ENCODE results near the gene FOXA2.
A peak's percentile ranks its signal among the peaks of the same experiment; 100 is the strongest.
"Not testable (repeated sequence)": the region's sequence is repeated elsewhere in the genome, so short reads cannot be mapped to it uniquely, and the experiment has no call there.

The FOXA2 gene

DNA sequence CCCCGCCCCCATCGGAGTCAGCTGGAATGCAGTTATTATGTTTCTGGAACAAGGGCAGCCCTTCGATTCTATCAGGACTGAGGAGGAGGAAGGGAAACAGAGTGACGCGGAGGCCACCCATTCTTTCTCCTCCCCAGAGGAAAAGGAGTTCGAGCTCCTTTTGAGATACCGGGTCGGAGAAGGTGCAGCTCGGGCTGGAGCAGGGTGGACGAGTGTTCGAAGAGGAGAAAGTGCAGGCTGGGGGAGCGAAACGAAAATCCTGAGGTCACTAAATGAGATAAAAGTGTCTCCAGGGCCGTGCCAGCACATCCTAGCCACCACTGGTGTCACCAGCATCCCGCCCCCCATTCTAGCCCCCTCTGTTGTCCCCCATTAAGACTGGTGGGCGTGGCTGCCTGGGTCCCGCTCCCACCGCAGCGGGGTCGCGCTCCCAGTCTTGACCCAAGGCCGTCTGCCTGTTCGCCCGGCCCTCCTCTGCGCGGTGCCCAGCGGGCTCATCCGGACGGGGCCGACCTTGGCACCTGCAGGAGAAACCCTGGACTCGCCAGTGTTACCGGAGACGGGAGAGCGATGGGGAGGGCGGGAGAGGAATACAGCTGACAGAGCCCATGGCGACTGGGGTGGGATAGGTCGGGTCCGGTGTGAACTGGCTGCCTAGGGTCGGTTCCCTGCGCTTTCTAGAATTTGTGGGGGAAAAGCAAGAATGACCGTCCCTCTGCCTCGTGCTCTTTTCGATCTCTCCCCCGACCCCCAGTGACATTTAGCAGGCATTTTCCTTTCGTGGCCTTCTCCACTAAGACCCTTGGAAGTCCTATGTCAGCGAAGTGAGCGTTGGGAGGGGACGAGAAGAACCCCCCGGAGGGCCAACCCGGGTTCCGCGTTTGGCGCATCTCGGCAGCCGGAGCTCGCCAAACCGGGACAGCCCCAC lies 16.2 kb downstream of the FOXA2 start:
- no peak for DNase-seq

DNA sequence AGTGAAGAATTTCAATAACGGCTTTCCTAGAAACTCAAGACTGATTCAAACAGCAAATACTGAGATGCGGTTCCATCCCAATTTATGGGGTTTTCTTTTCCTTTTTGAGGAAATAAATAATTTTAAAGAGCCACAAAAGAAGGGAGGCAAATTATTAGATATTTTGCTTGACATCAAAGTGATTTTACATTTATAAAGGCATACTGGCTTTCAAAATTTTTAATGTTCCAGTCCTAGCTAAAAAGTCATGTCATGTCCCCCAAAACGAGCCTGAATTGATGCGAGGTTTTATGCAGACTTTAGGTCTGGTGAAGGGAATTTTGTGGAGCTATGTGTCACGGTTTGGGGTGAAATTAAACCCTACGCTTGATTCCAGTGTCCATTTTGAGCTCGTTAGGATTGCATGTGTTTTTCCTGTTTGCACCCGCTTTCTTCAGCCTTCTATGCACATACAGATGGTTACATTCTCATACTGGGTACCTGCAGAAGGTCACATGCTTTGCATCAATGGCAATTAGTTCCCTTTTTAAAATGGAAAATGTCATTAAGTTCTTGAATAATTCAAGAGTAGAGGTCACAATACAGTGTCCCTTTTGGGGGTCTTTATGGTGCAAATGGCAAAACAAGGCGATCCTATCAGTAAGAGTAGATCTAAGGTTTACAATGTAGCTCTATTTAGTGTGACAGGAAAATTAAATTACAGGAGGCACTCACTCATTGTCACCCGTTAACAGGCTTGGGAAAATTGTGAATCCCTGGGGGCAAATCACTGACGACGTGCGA lies 17.3 kb downstream of the FOXA2 start:
- no peak for DNase-seq

DNA sequence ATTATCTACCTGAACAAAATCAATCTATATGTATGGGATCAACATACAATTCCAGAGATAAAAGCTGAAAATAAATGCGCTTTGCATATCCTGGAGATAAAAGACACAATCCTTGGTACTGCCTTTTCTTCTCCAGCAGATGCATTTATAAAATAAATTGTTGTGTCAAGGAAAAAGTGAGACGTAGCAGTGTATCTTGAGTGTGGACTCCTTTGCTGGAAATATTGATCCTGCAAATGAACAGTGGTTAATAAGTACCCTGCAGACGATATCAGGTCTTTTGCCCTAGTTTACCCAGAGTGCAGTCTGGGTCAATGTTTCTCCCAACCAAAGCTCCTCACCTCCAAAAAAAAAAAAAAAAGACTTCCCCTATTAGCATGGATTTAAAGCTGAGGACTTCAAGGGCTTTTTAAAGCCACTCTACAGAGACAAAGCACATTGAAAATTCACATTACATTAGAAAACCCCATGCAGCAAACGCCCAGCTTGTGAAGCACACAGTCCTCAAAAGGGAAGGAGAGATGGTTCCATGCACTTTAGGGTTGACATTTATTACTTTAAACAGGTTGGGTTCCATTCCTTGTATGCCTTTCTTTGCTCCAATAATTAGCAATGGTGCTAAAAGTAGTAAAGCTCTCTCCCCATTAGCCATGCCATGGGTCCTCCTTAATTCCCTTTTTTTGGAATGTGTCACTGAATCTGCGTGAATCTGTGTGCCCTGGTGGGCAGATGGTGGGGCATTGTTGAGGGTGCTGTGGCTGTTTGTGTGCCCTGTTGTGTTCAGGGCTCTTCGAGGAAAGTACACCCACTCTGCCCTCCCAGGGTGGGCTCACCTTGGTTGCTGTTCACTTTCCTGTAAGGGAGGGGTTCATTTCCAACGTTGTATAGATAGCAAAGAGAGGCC lies 21.1 kb downstream of the FOXA2 start:
- no peak for DNase-seq

DNA sequence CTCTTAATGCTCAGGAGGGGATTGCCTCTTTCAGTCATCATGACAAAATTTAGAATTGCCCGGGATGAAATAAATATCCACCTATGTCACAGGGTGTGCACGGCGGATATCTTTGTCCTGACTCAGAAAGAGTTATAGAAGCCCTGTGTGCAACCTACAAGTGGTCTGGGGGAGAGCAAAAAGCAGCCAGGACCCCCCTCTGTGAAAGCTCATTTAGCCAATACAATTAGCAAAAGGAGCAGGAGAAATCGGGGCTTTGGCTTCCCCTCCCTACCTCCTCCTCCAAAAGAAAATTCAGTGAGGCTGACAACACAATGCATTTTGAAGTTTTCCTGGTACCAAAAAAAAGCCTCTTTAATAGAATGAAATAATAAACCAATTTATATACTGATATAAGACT lies 21.8 kb downstream of the FOXA2 start:
- no peak for DNase-seq

DNA sequence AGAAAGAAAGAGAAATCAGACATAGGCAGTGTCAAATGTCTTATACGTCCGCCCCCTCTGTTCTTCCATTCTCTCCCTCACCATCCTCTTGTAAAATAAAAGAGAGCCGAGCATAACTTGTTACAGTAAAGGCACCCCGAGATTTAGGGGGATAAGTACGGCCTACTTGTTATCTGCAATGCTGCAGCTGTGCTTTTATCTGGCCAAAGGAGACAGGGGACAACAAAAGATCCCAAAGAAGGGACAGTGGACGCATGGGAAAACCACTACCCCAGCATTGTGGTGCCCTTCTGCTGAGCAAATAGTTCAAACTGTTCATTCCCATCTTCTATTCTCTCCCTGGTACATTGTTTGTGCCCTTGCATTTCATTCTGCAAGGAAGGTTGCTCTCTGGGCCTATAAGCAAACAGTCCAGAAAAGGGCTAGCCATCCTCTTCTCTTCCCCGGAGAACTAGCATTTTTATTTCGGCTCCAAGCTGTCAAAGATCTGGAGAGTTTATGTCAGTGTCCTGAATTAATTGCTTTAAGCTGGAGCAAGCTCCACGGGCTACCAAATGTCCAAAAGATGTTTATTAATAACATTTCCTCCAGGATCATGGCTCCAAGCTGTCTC lies 22.3 kb downstream of the FOXA2 start:
- DNase-seq, result no peak

DNA sequence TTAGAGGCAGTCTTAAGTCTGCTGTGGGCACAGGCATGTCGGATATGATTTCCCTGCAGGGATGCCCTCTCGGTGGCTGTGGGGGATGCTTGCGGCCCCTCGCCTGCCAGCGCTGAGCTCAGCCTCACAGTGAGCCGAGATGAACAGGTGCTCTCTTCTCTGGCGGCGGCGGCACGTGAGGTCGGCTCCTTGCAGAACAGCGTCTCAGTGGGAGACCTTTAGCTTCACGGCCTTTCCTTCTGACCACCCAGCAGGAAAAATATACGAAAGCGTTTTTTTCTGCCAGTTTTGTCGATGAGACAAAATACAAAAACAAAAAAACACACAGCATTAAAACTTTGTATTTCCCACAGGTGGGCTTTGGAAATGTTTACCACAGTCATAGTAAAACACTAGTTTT lies 23.6 kb downstream of the FOXA2 start:
- DNase-seq, result no peak

DNA sequence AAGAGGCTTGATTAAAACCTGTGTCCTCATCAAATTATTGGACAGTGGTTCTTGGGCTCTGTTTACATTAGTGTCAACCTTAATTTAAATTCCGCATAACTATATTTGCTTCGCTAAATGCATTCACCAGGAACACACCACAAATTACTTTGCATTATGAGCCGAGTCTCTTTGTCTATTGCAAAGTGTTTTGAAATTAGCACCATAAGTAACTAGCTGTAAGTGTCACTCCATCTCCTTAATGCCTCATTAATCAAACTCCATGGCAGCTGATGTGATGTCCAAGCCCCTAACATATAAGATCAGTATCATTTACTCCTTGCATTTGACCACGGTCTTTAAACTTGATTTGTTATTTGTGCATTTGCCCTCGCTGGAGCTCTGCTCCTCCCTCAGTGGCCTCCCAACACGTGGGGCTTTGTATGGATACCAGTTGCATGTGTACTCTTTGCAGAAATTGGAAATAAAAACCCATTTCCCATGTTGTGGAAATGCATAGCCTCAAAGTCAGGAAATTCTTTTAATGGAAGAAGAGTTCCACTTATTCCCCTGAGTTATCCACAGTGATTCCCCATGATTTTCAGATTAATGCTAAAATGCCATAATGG lies 24.6 kb downstream of the FOXA2 start:
- DNase-seq, result no peak

DNA sequence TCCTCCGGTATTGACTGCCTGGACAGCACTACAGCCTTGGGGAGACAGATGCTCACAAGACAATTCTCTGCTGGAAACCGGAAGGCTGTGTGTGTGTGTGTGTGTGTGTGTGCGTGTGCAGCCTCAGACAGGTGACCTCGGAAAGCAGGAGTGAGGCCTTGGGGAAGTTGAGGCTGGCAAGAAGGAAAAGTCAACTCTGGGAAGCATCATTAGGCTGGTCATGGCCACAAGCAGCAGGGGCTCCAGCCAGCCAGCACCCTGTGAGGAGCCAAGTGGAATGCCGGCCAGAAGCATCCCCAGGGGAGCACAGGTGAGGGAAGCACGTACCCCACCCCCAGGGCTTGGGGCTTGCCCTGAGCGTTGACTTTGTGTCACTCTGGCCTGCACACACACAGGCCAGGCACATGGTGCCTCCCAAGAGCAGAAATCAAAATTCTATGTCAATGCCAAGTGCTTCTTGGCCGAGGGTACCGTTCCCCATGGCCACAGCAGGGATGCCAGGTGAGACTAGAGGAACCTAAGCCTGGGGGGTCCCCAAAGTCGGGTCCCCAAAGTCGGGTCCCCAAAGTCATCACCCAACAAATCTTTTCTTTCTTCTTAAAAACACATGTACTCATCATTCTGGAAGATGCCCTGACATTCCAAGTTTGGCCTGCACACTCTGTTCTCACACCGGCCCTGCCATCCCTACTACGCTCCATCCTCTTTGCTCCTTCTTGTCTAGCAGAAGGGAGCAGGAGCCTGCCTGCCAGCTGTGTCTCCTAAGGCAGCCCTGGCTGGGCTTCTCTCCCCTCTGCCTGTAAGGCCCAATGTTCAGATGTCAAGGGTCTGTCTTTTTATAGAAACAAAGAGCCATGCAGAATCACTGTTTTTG lies 26.7 kb downstream of the FOXA2 start:
- DNase-seq, result no peak

DNA sequence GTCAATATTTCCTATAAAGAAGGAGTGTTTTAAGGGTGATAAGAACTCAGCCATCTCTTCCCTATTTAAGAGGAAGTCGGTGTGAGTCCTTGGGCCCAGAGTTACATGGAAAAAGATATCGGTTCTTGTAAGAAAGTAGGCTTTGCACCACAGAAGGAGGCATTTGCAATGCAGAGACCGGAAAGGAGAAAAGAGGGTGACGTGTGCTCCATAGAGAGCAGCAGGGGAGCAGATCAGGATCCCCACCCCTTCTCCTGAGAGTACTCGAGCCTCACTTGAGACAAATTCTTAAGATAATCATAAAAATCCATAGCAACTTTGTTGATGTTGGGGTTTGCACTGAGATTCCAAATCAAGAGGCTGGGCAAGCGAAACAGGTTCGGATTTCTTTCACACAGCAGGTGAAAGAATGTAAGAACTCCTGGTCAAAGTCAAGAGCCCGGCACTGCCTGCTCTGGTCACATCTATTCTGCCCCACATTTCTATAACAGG lies 27.8 kb downstream of the FOXA2 start:
- no peak for DNase-seq

DNA sequence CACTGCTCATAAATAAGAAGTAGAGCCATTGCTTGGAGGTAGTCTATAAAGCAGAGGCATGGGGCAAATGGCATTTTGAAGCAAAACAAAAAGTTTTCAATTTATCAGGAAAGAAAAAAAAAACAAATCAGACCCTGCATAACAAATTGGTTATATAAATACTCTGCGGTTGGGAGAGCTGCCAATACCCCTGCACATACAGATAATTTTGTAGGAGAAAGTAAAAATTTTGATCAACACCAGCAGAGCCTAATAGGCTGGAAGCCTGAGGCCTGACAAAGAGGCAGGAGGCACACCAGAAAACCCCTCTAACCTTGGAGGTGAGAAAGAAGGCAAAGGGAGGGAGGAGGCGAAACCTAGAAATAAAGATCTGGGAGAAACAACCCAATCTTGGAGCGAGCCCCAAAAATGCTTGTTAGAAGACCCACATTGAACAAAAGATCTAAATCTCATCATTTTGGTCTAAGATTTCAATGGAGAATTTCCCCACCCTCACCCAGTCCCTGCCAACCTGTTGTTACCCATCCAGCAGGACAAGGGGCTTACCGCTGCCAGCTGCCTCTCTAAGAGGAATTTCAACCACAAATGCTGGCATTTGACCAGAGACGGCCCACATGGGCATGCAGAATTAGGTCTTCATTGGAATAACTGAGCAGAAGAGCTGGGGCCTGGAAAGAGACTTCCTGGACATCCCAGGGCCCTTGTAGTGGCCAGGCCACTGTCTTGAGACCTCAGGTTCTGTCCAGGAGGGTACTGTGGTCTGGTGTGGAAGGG lies 28.4 kb downstream of the FOXA2 start:
- DNase-seq, result no peak

DNA sequence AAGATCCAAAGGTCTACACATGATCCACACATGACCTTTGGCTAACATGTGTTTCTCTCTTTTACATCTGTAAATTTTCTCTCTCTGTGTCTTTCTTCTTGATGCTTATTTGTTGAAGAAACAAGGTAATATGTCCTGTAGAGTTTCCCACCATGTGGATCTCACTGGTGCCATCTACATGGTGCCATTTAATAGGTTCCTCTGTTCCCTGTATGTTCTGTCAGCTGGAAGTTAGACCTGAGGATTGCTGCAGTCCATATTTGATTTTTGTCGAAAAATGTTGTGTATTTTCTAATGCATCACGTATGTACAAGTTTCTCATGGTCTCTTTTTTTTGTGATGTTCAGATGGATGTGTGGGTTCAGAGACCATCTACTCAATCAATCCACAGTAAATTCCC lies 30.0 kb downstream of the FOXA2 start:
- no peak for DNase-seq

DNA sequence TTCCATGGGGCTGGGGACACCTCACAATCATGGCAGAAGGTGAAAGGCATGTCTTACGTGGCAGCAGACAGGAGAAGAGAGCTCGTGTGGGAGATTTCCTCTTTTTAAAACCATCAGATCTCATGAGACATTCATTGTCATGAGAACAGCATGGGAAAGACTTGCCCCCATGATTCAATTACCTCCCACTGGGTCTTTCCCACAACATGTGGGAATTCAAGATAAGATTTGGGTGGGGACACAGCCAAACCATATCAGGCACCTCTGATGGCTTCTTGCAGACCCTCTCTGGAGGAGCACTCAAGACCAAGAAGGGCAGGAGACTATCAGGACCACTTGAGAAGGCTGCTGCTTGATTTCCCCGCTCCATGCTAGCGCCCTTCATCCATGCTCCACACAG lies 33.9 kb downstream of the FOXA2 start:
- DNase-seq, result not testable (repeated sequence)

DNA sequence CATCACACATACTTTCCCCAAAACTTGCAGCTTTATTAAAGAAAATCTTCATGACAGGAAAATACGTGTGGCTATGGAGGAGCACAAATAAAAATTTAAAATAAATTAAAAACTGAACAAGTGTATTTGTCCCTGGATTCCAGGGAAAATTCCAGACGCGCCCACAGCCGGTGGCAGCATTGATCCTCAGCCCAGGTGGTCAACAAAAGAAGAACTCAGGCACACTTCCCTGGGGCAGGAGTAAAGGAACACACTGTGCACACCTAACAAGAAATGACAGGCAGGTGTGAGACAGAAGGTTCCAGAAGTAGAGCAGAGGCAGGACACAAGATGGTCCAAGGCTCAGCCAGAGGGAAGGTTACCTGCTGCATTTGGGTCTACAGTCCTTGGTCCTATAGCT lies 36.3 kb downstream of the FOXA2 start:
- no peak for DNase-seq

DNA sequence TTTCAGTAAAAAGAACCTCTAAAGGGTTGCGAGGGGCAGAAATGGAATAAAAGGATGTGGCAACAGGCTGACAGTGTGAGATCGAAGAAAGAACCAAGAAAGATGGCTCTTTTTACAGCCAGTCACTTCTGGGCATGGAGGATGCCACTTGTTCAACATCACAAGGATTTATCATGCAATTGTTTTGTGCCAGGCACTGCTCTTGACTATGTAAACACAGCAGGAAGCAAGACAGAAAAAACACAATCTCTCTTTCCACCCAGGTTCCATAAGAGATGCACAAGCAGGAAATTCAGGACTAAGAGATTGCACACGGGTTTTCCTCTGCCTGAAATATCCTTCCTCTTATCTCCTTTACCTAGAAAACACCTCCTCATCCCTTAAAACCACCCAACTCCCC lies 38.0 kb downstream of the FOXA2 start:
- peak; percentile 76 for DNase-seq

DNA sequence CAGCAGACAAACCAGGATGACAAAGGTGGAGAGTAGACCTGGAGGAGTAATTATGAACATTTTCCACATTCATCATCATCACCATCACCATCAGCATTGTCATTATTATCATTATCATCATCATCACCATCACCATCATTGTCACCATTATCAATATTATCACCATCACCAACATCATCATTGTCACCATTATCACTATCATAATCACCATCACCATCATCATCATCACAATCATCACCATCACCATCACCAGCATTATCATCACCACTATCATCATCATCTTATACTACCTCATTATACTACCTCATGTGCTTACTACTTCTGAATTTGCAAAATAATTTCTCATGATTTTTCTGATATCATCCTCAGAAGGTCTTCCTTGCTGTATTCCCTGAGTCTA lies 39.3 kb downstream of the FOXA2 start:
- no peak for DNase-seq

DNA sequence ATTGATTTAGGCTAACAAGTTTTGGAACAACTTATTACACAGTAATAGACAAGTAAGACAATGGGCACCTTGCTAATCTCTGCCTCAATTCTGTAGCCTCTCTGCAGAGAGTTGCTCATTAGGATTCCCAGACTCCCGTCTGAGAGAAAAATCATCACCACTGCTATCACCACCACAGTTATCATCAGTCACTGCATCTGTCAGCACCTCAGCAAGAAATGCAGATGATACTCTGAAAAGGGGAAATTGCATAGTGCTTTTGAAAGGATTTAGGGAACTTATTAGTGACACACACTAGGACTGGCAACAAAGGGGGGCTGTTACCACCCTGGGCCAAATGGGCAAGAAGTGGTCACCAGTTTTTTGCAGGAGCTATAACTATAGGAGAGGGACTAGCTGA lies 39.9 kb downstream of the FOXA2 start:
- DNase-seq, result no peak

DNA sequence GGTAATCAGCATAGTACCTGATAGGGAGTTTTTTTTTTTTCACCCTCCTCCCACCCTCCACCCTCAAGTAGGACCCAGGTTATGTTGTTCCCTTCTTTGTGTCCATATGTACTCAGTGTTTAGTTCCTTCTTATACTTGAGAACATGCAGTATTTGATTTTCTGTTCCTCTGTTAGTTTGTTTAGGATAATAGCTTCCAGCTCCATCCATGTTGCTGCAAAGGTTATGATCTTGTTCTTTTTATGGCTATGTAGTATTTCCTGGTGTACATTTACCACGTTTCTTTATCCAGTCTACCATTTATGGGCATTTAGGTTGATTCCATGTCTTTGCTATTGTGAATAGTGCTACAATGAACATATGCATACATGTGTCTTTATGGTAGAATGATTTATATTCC lies 41.9 kb downstream of the FOXA2 start:
- DNase-seq, result peak; percentile 6

DNA sequence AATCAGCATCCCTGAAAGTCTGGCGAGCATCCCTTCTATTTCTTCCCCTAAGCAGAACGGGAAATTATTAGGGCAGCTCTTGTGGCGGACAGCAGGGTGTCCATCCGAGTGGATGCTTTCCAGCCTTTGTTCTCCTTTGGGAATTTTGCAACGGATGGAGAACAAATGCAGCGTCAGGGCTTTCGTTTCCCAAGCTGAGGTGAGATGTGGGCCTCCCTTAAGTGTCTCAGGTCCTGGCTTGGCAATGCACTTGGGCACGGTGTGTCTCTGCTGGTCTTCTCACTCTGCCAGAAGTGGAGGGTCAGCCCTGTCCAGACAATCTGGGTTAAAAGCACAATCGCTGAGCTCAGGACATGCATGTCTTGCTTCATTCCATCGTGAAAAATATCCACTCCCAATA lies 43.5 kb downstream of the FOXA2 start:
- DNase-seq, result no peak

DNA sequence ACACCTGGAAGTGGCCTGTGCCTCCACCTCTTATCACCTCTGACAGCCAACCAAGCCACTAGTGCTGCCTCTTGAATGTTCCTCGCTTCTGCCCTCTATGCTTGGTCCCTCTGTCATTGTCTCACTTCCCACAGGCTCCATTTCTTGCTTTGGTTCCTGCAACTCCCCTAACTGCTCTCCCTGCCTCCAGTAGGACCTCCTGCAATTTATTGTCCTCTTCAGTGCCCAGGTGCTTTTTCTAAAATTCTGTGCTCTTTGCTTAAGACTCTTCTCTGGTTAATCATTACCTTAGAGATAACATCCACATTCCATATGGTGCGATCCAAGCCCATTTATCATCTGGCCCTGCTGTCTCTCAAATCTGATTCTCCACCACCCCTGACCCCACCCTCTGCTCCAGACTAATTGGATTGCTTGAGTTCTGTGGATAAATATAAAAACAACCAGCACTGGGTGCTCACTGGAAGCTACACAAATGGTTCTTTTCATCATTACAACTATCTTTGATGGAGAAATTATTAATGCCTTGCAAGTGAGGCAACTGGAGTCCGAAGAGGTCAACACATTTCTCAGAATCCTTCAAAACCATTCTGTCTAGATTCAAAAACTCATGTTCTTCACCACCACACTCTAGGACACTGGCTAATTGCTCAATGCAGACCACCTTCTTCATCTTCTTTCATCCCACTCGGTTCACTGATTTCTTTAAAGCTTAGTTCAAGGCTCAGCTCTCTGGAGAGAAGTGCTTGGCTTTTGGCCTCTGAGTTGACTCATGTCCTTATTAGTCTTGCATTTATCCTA lies 47.2 kb downstream of the FOXA2 start:
- DNase-seq, result no peak
